ENCODE measurements around the gene ELOVL6.

- TF ChIP-seq, protein P1, sequence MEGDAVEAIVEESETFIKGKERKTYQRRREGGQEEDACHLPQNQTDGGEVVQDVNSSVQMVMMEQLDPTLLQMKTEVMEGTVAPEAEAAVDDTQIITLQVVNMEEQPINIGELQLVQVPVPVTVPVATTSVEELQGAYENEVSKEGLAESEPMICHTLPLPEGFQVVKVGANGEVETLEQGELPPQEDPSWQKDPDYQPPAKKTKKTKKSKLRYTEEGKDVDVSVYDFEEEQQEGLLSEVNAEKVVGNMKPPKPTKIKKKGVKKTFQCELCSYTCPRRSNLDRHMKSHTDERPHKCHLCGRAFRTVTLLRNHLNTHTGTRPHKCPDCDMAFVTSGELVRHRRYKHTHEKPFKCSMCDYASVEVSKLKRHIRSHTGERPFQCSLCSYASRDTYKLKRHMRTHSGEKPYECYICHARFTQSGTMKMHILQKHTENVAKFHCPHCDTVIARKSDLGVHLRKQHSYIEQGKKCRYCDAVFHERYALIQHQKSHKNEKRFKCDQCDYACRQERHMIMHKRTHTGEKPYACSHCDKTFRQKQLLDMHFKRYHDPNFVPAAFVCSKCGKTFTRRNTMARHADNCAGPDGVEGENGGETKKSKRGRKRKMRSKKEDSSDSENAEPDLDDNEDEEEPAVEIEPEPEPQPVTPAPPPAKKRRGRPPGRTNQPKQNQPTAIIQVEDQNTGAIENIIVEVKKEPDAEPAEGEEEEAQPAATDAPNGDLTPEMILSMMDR (conservative IDR thresholded peaks at IDR 0.05 in 1 of 2, IDR thresholded peaks at IDR 0.05 in 1 of 2; ENCODE audit: low read depth in 1 of 2, low read length in 2 of 2), result no peak
- TF ChIP-seq EZH2 (IDR thresholded peaks at IDR 0.05; ENCODE audit: low read length, missing control alignments), result no peak
These were observed 109.7 kb downstream of the ELOVL6 start for GRCh38 chr4:110088670-110089069.
